Stimulated activated CD8-positive, alpha-beta memory T cell treated with anti-CD3 and anti-CD28 coated beads, Interleukin-2, amount 100 ng/mL, for 48 hours (primary cell): ENCODE results near the gene DAND5.
"Not testable (repeated sequence)": the region's sequence is repeated elsewhere in the genome, so short reads cannot be mapped to it uniquely, and the experiment has no call there.

ENCODE experiments used
- DNase-seq, 2 donors: peaks; one replicate each; pipeline ENCODE4 v3.0.0-alpha.2; 2020; ENCODE audit warnings: low read depth in 2 of 2

Gene DAND5

DNA sequence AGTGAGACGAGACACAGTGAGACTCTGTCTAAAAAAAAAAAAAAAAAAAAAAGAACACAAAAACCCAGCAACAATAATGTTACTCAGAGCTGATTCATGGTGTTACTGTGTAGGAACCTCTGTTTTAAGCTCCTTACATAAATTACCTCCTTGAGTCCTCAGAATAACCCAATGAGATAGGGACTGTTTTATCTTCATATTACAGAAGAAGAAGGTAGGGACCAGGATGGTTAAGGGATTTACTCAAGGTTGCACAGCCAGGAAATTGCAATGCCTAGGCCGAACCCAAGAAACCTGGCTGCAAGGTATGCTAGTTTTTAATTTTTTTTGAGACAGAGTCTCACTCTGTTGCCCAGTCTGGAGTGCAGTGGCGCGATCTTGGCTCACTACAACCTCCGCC lies 1.5 kb upstream of the DAND5 start:
- DNase-seq, result no peak

DNA sequence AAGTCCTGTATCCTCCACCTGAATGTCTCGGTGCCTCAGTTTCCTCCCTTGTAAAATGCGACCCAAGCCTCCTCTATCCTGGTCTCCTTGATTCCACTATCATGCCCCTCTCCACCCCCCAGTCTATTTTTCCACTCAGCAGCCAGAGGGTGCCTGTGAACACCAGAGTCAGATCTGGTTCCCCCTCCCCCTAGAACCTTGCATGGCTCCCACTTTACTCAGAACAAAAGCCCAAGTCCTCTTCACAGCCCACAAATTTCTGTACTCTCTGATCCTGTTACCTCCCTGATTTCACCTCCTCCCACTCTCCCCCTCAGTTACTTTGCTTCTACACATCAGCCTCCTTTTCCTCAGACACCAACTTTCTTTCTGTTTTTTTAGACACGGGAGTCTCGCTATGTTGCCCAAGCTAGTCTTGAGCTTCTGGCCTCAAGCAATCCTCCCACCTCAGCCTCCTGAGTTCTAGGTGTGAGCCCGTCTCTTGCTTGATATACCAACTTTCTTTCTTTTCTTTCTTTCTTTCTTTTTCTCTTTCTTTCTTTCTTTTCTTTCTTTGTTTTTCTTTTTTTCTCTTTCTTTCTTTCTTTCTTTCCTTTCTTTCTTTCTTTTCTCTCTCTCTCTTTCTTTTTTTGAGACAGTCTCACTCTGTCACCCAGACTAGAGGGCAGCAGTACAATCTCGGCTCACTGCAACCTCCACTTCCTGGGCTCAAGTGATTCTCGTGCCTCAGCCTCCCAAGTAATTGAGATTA lies 869 bp downstream of the DAND5 start:
- no peak for DNase-seq

GRCh38 chr19:12973236-12973635 lies 3.9 kb downstream of the DAND5 start:
- no peak for DNase-seq

GRCh38 chr19:12974301-12975220 lies 5.2 kb downstream of the DAND5 start:
- no peak for DNase-seq

DNA sequence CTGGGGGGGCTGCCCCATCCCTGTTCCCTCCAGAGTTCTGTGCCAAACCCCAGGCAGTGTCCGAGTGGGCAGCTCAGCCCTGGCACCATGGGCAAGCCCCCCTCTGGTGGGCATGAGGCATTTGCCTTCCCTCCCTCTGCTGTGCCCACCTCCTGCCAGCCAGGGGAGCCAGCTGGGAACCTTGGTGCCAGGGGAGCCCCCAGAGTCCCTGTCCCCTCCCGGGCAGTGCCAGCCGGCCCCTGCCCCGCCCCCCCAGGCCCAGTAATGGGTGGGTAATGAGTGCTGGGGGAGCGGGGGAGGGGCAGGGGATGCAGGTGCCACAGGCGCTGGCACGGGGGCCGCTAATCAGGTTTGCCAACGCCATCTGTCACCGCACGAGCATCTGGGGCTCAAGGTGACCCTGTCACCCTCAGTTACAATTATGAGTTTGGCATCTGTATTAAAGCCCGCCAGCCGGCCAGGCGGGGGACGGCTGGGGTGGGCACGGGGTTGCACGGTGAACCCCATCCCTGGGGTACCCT lies 5.9 kb downstream of the DAND5 start:
- no peak for DNase-seq

DNA sequence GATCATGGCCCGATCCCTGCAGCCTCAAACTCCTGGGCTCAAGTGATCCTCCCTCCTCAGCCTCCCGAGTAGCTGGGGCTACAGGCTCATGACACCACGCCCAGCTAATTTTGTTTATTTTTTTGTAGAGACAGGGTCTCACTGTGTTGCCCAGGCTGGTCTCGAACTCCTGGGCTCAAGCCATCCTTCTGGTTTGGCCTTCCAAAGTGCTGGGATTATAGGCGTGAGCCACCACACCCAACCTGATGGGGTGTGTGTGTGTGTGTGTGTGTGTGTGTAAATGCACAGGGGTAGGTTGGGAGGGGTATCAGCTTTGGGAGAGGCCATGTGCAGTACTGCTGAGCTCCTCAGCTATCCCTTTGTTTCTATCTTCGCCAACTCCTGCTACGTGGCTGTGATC lies 6.7 kb downstream of the DAND5 start:
- not testable (repeated sequence) for DNase-seq

GRCh38 chr19:12979974-12980373 lies 10.6 kb downstream of the DAND5 start:
- no peak for DNase-seq

- DNase-seq, result no peak
Observed at GRCh38 chr19:12982648-12983047, 13.3 kb downstream of the DAND5 start.

- no peak for DNase-seq
Observed at GRCh38 chr19:12983091-12983490, 13.7 kb downstream of the DAND5 start.

DNA sequence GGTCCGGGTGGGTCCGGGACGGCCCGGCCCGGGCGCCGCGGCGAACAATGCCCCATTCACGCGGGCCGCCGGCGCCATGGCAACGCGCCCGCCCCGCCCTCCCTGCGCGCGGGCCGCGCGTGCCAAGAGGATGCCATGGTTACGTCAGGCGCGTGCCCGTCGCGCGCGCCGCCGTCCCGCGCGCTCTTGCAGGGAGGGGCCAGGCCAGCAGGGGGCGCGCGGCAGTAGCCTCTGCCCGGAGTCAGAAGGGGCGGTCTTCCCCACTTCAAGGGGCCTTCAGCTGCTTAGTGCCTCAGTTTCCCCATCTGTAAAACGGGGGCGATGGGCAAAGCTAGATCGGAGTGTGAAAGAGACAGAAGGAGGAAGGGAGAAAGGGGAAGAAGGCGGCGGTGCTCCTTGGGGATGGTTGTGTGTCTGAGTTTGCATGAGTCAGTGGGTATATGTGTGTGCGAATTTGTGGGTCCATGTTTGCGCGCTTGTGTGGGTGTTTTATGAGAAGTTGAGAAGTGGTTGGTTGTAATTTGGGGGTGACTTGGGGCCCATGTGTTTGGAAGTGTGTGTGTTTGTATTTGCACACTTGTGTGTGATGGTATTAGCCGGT lies 14.3 kb downstream of the DAND5 start:
- peak; percentile 68 to 75 for DNase-seq

DNA sequence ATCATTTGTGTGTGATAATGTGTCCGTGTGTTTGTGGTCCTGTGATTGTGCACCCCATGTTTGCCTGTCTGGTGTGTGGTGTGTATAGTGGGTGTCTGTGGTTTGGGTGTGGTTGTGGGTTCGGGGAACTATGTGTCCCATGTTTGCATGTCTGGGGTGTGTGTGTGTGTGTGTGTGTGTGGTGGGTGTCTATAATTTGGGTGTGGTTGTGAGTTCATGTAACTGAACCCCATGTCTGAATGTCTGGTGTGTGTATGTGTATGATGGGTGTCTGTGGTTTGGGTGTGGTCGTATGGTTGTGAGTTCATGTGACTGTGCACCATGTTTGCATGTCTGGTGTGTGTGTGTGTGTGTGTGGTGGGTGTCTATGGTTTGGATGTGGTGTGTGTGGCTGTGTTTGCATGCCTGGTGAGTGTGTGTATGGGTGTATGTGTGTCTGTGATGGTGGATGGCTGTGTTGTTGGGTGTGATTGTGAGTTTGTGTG lies 14.8 kb downstream of the DAND5 start:
- DNase-seq, result no peak

DNA sequence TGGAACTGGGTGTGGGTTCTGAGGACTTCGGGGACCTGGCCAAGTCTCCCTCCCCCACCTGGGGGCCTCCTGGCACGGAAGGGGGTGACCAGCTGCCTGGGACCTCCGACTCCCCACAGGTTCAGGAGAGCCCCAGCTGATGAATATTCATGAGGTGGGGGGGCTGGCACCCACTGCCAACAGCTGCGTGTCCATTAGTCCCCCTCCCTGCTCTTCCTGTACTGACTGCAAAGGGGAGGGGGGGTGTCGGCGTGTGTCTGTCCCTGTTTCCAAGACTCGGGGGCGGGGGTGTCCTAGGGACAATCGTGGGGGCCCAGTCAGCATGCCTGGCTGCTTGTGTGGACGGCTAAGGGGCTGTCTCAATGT lies 15.3 kb downstream of the DAND5 start:
- no peak for DNase-seq

- no peak for DNase-seq
Observed at GRCh38 chr19:12985049-12985776, 15.8 kb downstream of the DAND5 start.

DNA sequence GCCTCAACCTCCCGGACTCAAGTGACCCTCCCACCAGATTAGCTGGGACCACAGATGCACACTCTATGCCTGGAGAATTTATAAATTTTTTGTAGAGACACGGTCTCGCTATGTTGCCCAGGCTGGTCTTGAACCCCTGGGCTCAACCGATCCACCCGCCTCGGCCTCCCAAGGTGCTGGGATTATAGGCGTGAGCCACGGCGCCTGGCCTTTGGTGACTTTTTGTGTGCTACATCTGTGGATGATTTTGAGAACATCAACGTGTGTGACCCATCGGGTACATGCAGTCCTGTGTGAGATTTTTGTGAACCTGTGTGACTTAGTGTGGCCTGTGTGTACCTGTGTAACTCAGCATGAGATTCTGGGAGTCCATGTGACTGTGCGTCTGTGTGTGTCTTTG lies 17.4 kb downstream of the DAND5 start:
- DNase-seq, result no peak

GRCh38 chr19:12987190-12987589 lies 17.8 kb downstream of the DAND5 start:
- DNase-seq, result no peak

DNA sequence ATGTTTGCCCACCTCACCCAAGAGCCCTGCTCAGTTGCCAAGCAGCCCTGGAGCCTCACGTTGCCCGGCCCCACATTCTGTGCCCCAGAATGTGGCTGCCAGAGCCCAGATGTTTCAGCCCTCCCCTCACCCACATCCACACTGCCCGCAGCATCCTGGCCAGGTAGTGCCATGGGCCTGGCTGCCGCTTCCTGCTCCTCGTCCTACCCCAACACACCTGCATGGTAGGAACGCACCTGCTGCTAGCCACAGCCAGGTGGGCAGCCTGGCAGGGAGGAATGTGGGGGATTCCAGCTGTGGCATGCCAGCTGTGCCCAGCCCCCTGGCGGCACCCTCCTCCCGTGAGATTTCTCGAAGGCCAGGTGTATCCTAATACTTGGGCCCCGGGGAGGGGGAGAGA lies 18.4 kb downstream of the DAND5 start:
- DNase-seq, result no peak

DNA sequence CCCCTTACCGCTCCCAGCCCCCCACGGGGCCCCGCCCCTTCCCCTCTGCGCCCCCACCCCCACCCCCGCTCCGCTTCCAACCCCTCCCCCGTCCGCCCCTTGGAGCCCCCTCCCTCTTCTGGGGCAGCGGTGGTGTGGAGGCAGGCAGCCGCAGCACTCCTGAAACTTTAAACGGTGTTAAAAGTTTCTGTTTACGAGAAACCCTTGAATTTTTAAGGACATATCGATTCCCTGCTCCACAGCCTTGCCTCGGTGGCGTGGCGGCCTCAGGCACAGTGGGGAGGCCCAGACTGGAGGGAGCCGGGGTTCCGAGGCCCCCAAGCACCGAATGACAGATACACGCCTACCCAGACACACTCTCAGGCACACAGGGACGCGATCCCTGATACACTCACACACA lies 21.1 kb downstream of the DAND5 start:
- no peak for DNase-seq

- no peak for DNase-seq
Observed at GRCh38 chr19:12990853-12991252, 21.5 kb downstream of the DAND5 start.

DNA sequence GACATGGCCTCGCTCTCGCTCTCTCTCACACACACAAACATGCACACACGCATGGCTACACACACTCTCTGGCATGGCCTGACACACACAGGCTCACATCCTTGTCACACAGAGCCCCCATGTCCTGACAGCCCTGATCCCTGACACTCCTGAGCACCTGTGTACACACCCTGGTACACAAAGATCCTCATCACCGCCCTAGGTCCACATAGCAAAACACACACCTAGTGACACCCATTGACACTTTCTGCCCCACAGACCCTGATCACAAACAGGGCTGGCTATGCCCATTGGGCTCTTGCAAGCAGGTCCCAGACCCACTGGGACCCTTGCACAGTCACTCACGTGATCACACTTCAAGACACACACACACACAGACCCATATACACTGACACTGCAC lies 21.9 kb downstream of the DAND5 start:
- no peak for DNase-seq

DNA sequence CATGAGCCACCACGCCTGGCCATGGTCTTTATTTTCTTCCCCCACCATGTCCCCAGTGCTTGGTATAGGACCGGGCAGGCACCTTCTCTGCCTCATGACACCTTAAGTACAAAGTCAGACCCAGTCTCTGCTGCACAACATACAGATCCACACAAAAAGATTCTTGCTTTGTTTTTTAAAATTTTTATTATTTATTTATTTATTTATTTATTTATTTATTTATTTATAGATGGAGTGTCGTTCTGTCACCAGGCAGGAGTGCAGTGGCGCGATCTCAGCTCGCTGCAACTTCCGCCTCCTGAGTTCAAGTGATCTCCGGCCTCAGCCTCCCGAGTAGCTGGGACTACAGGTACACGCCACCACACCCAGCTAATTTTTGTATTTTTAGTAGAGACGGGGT lies 23.4 kb downstream of the DAND5 start:
- DNase-seq, result no peak

- no peak for DNase-seq
Observed at GRCh38 chr19:12993562-12993961, 24.2 kb downstream of the DAND5 start.
